G401 (cell line): Measurements from ENCODE around the gene SMYD5. TPM values are rescaled to one million over a fixed set of nuclear protein-coding genes. Genes with fewer than 3 reads are reported as not detected.

Experiments used
- DNase-seq: peaks from one replicate; pipeline ENCODE4 v3.0.0-alpha.2; 2015; ENCODE audit warnings: low spot score
- in situ Hi-C: cut with HindIII; loops from 2 replicates; pipeline ENCODE4 v1.10.0; 2016; ENCODE audit warnings: low sequenced_read_pairs, mixed read lengths
- total RNA-seq: library from RNA; depleted of rRNA; stranded (reverse); fragments of >200 nt; shearing (Covaris generic); gene quantifications from 2 replicates; pipeline ENCODE4 v1.2.3, GENCODE V29; 2014

SMYD5 gene
- total RNA-seq, 1 experiment from 2014 or later = 40.0 TPM

- DNase-seq = peak; percentile 39
- in situ Hi-C loops = no loop called here
These were observed 11.6 kb upstream of the SMYD5 start, which contains the start of gene NOTO for GRCh38 chr2:73202156-73203054. Gene NOTO, plus strand, starts transcription at chr2:73202574. Its CDS starts 93 bp downstream, at chr2:73202667.

- no peak for DNase-seq
- in situ Hi-C loops = no loop called here
These were observed 10.9 kb upstream of the SMYD5 start for GRCh38 chr2:73203055-73203681.

- DNase-seq = no peak
- in situ Hi-C loops = no loop called here
These were observed 8.4 kb upstream of the SMYD5 start for GRCh38 chr2:73205611-73206010.

- in situ Hi-C loops = no loop called here
- no peak for DNase-seq
These were observed 5.8 kb upstream of the SMYD5 start for GRCh38 chr2:73208258-73208657.

- DNase-seq = no peak
- in situ Hi-C loops = no loop called here
These were observed 4.0 kb upstream of the SMYD5 start for GRCh38 chr2:73210019-73210418.

- DNase-seq = no peak
- in situ Hi-C loops = no loop called here
These were observed 3.3 kb upstream of the SMYD5 start for GRCh38 chr2:73210696-73211095.

GRCh38 chr2:73212098-73212447 is 2.0 kb upstream of the SMYD5 start:
- in situ Hi-C loops = no loop called here
- no peak for DNase-seq

- in situ Hi-C loops = no loop called here
- DNase-seq = peak; percentile 71
These were observed 1.4 kb upstream of the SMYD5 start for GRCh38 chr2:73212448-73213176.

- no peak for DNase-seq
- in situ Hi-C loops = no loop called here
These were observed 1.2 kb downstream of the SMYD5 start for GRCh38 chr2:73215254-73215653.

- DNase-seq = no peak
- in situ Hi-C loops = no loop called here
These were observed 3.1 kb downstream of the SMYD5 start for GRCh38 chr2:73217160-73217559.

- DNase-seq = no peak
- in situ Hi-C loops = no loop called here
These were observed 3.8 kb downstream of the SMYD5 start for GRCh38 chr2:73217826-73218225.

GRCh38 chr2:73218298-73218697 is 4.3 kb downstream of the SMYD5 start:
- in situ Hi-C loops = no loop called here
- no peak for DNase-seq

GRCh38 chr2:73223821-73224220 is 9.8 kb downstream of the SMYD5 start:
- in situ Hi-C loops = no loop called here
- DNase-seq = no peak

GRCh38 chr2:73225513-73226360 is 11.7 kb downstream of the SMYD5 start:
- DNase-seq = no peak
- in situ Hi-C loops = no loop called here

- DNase-seq = no peak
- in situ Hi-C loops = no loop called here
These were observed 13.0 kb downstream of the SMYD5 start for GRCh38 chr2:73227086-73227485.

GRCh38 chr2:73228631-73229030 is 14.6 kb downstream of the SMYD5 start:
- in situ Hi-C loops = no loop called here
- no peak for DNase-seq

GRCh38 chr2:73232403-73233153 is 18.5 kb downstream of the SMYD5 start:
- DNase-seq = peak; percentile 44
- in situ Hi-C loops = no loop called here

- in situ Hi-C loops = no loop called here
These were observed 19.3 kb downstream of the SMYD5 start, which contains the start of gene PRADC1 for GRCh38 chr2:73233154-73233931. Gene PRADC1, minus strand, starts transcription at chr2:73233239. Its CDS starts 79 bp downstream, at chr2:73233160.

More at GRCh38 chr2:73233154-73233931, 19.3 kb downstream of the SMYD5 start, which contains the start of gene PRADC1:
- peak; percentile 100 for DNase-seq
